MCF 10A (cell line): ENCODE data around the gene VSIG10L2. TPM values are rescaled to one million over a fixed set of nuclear protein-coding genes. Genes with fewer than 3 reads are reported as not detected.

Source experiments
- BruUV-seq: library from RNA; stranded (reverse); fragments of 400-500 nt; replicated peaks from 2 replicates; lab custom pipeline; 2021; lab: Mats Ljungman, UMichigan
- CTCF ChIA-PET: fragments of 300-600 bp; sonication (Branson Sonifier 250); formaldehyde crosslinking; extraction: SDS; loops from one replicate; lab custom pipeline; 2021; ENCODE audit warnings: antibody characterized with exemption, inconsistent platforms; lab: Yijun Ruan, JAX
- POLR2A ChIA-PET: fragments of 300-600, 350-650 bp; sonication (Branson Sonifier 250); formaldehyde crosslinking; extraction: SDS; loops from one replicate; lab custom pipeline; 2020; ENCODE audit warnings: antibody characterized with exemption, inconsistent platforms; lab: Yijun Ruan, JAX
- DNase-seq: peaks from one replicate; pipeline ENCODE4 v3.0.0-alpha.2; 2018; ENCODE audit not compliant: unreplicated experiment
- H3K27ac Mint-ChIP-seq: one replicate; pipeline ENCODE4 v1.8.0; 2022; ENCODE audit warnings: mild to moderate bottlenecking, low read depth, mixed read lengths; ENCODE audit not compliant: unreplicated experiment
- H3K27me3 Mint-ChIP-seq: one replicate; pipeline ENCODE4 v1.8.0; 2022; ENCODE audit warnings: mixed read lengths; ENCODE audit not compliant: insufficient read depth, unreplicated experiment
- H3K36me3 Mint-ChIP-seq: one replicate; pipeline ENCODE4 v1.8.0; 2022; ENCODE audit warnings: mild to moderate bottlenecking, moderate library complexity, mixed read lengths; ENCODE audit not compliant: insufficient read depth, unreplicated experiment
- H3K4me1 Mint-ChIP-seq: one replicate; pipeline ENCODE4 v1.8.0; 2022; ENCODE audit warnings: mixed read lengths; ENCODE audit not compliant: insufficient read depth, unreplicated experiment
- H3K4me3 Mint-ChIP-seq: one replicate; pipeline ENCODE4 v1.8.0; 2022; ENCODE audit warnings: mild to moderate bottlenecking, moderate library complexity, mixed read lengths; ENCODE audit not compliant: unreplicated experiment
- H3K9me3 Mint-ChIP-seq: one replicate; pipeline ENCODE4 v1.8.0; 2022; ENCODE audit warnings: mixed read lengths; ENCODE audit not compliant: unreplicated experiment
- intact Hi-C: fragments of 100-400 bp; cut with micrococcal nuclease; formaldehyde crosslinking; loops from 2 replicates; pipeline ENCODE4 v1.14.1; 2022
- total RNA-seq: library from RNA; stranded (reverse); gene quantifications from 2 replicates; pipeline ENCODE4 v1.2.3, GENCODE V29; 2022
- TF ChIP-seq, protein P1 (sequence below): fragments of 200-600 bp; IDR thresholded peaks from one replicate; pipeline ENCODE4 v1.8.0; 2022; ENCODE audit warnings: antibody characterized with exemption, mild to moderate bottlenecking; ENCODE audit not compliant: unreplicated experiment

VSIG10L2 gene
- total RNA-seq, 1 experiment from 2014 or later = not detected

DNA sequence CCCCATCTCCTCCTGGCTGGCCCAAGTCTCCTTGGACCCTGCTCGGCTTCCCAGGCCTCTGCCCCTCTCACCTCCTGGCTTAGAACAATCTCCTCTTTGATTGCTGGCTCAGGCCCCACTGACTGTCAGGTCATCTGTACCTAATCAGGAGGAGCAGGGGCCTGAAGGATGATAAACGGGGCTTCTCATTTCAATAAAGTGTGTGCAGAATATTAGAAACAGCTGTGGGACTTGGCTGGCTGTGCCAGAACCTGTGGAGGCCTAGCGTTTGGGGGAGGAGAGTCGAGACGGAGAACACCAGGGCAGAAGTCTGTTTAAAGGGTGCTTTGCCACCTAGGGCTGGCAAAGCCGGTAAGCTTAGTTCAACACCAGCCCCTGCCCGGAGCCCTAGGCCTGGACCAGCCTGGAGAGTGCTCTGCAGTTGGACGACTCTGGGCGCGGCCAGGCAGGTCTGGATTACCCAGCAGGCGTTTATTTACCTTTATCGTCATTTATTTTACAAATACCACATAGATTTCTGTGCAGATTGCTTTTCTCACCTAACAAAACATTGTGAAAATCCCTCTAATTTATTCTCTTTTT is 10.1 kb upstream of the VSIG10L2 start:
- Mint-ChIP-seq H3K4me1 (no peaks in the 10 kb centered on the region), H3K9me3 (no peaks in the 10 kb centered on the region), H3K27ac (no peak overlapping the region), H3K4me3 (no peak overlapping the region), H3K36me3 (no peaks in the 10 kb centered on the region), H3K27me3 (no peaks in the 10 kb centered on the region)
- CTCF ChIA-PET = interaction anchor here (0.7 to 1.9 kb wide), 6 partner anchors 13 to 349 kb away, joined by 3 to 11 read pairs (median 5); no protein-coding TSS in a partner anchor
- TF ChIP-seq, protein P1, sequence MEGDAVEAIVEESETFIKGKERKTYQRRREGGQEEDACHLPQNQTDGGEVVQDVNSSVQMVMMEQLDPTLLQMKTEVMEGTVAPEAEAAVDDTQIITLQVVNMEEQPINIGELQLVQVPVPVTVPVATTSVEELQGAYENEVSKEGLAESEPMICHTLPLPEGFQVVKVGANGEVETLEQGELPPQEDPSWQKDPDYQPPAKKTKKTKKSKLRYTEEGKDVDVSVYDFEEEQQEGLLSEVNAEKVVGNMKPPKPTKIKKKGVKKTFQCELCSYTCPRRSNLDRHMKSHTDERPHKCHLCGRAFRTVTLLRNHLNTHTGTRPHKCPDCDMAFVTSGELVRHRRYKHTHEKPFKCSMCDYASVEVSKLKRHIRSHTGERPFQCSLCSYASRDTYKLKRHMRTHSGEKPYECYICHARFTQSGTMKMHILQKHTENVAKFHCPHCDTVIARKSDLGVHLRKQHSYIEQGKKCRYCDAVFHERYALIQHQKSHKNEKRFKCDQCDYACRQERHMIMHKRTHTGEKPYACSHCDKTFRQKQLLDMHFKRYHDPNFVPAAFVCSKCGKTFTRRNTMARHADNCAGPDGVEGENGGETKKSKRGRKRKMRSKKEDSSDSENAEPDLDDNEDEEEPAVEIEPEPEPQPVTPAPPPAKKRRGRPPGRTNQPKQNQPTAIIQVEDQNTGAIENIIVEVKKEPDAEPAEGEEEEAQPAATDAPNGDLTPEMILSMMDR = no peak
- no TSS peak for BruUV-seq
- no peak for DNase-seq
- POLR2A ChIA-PET = no interaction called here
- intact Hi-C loops = no loop called here

GRCh38 chr11:125938418-125938817 is 7.4 kb upstream of the VSIG10L2 start:
- no peak overlapping the region for H3K27ac Mint-ChIP-seq
- TF ChIP-seq, protein P1 = no peak
- H3K36me3 Mint-ChIP-seq = no peaks in the 10 kb centered on the region
- no peak overlapping the region for H3K4me3 Mint-ChIP-seq
- BruUV-seq = no TSS peak
- no peaks in the 10 kb centered on the region for H3K27me3 Mint-ChIP-seq
- ChIA-PET POLR2A (interaction anchor here (1.7 kb wide), 1 partner anchor 123 kb away, joined by 7 read pairs; the partner anchor contains the start of gene CDON), CTCF (interaction anchor here (0.8 to 3.6 kb wide), 9 partner anchors 13 to 260 kb away, joined by 3 to 16 read pairs (median 4); partner anchors contain the start of gene CDON)
- H3K9me3 Mint-ChIP-seq = no peaks in the 10 kb centered on the region
- no peak for DNase-seq
- intact Hi-C loops = no loop called here
- peaks cover 9% of the 10 kb centered on the region for H3K4me1 Mint-ChIP-seq

DNA sequence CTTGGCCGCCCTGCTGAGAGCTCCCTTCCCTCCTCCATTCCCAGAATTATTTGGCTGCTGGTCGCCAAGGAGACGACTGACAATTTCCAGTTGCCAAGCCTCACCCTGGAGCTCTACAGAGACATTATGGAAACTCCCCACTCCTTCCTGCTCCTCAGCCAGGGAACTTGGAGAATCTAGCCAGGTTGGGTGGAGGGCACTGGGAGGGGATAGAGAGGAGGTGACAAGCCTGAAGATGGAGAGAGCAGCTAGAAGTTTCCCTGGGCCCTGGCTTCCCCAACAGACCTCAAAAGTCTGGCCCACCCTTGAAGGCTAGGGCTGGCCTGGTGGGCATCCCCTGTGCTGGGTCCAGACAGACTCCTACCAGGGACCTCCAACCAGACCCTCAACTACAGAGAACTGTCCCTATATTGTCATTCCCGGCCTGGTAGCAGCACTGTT is 6.7 kb upstream of the VSIG10L2 start:
- no peaks in the 10 kb centered on the region for H3K27me3 Mint-ChIP-seq
- no peak overlapping the region for H3K4me3 Mint-ChIP-seq
- intact Hi-C loops = no loop called here
- no peaks in the 10 kb centered on the region for H3K36me3 Mint-ChIP-seq
- peaks cover 9% of the 10 kb centered on the region for H3K4me1 Mint-ChIP-seq
- no peak for DNase-seq
- no TSS peak for BruUV-seq
- ChIA-PET POLR2A (interaction anchor here (1.7 kb wide), 1 partner anchor 123 kb away, joined by 7 read pairs; the partner anchor contains the start of gene CDON), CTCF (interaction anchor here (0.8 to 7.4 kb wide), 9 partner anchors 16 to 259 kb away, joined by 3 to 137 read pairs (median 4); partner anchors contain the start of gene CDON)
- no peak overlapping the region for H3K27ac Mint-ChIP-seq
- TF ChIP-seq, protein P1 = no peak
- H3K9me3 Mint-ChIP-seq = no peaks in the 10 kb centered on the region

DNA sequence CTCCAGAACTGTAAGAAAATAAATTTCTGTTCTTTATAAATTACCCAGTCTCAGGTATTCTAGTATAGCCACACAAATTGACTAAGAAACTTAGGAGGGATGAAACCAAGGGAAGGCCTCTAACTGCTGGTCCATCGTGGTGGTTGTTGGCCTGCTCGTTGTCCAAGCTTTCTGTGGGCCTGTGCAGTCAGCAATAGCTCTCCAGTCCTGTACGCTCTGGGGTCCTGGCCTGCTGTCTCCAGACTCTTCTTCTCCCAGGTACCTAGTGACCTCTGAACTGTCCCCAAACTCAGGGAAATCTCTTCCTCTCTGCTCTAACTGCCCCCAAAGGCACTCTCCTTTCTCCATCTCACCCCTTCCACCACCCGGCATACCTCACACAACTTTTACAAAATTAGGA is 5.7 kb upstream of the VSIG10L2 start:
- DNase-seq = no peak
- TF ChIP-seq, protein P1 = no peak
- ChIA-PET CTCF (interaction anchor here (0.6 to 7.4 kb wide), 19 partner anchors 10 to 1937 kb away, joined by 3 to 137 read pairs (median 4); partner anchors contain the start of gene CDON), POLR2A (interaction anchor here (0.6 to 1.0 kb wide), 2 partner anchors 37 to 122 kb away, joined by 3 to 5 read pairs; no protein-coding TSS in a partner anchor)
- H3K4me3 Mint-ChIP-seq = no peak overlapping the region
- no peaks in the 10 kb centered on the region for H3K36me3 Mint-ChIP-seq
- H3K9me3 Mint-ChIP-seq = no peaks in the 10 kb centered on the region
- intact Hi-C loops = no loop called here
- H3K27me3 Mint-ChIP-seq = no peaks in the 10 kb centered on the region
- no peak overlapping the region for H3K27ac Mint-ChIP-seq
- peaks cover 9% of the 10 kb centered on the region for H3K4me1 Mint-ChIP-seq
- no TSS peak for BruUV-seq
